OCI-LY3 (cell line): ENCODE measurements around the gene OSTM1.

Experiments
- H2AFZ ChIP-seq: fragments of 200-600, 300-600 bp; shearing (Covaris generic); 2 replicates; pipeline ENCODE4 v1.6.0; 2014; ENCODE audit warnings: antibody characterized with exemption, low read depth, low read length
- H3K27ac ChIP-seq: fragments of 200-600, 300-600 bp; sonication (generic); 2 replicates; pipeline ENCODE4 v1.5.1; 2014; ENCODE audit warnings: mild to moderate bottlenecking, low read length, moderate library complexity, mixed read lengths
- H3K27me3 ChIP-seq: fragments of 200-600, 300-600 bp; sonication (generic); 2 replicates; pipeline ENCODE4 v1.6.1; 2014; ENCODE audit warnings: low read depth, low read length, mixed read lengths
- H3K36me3 ChIP-seq: fragments of 200-600, 300-600 bp; sonication (generic); replicated peaks from 2 replicates; pipeline ENCODE3; 2014; ENCODE audit warnings: low read depth, low read length, mixed read lengths
- H3K4me1 ChIP-seq: fragments of 300-600, 200-600 bp; sonication (generic); 2 replicates; pipeline ENCODE4 v1.6.1; 2014; ENCODE audit warnings: low read length, mixed read lengths
- H3K4me2 ChIP-seq: fragments of 200-600, 300-600 bp; sonication (generic); 2 replicates; pipeline ENCODE4 v1.6.1; 2014; ENCODE audit warnings: low read length, mixed read lengths
- H3K4me3 ChIP-seq: fragments of 300-600, 200-600 bp; sonication (generic); 2 replicates; pipeline ENCODE4 v1.5.1; 2014; ENCODE audit warnings: antibody characterized with exemption, mild to moderate bottlenecking, low read length, moderate library complexity
- H3K79me2 ChIP-seq: fragments of 300-600, 200-600 bp; shearing (Covaris generic); 2 replicates; pipeline ENCODE4 v1.6.1; 2014; ENCODE audit warnings: mild to moderate bottlenecking, low read length, mixed read lengths
- H3K9ac ChIP-seq: fragments of 300-600, 200-600 bp; shearing (Covaris generic); 2 replicates; pipeline ENCODE4 v1.6.0; 2014; ENCODE audit warnings: mild to moderate bottlenecking, low read length, moderate library complexity
- H3K9me3 ChIP-seq: fragments of 200-600, 300-600 bp; shearing (Covaris generic); 2 replicates; pipeline ENCODE4 v1.6.1; 2014; ENCODE audit warnings: low read length, mixed read lengths; ENCODE audit not compliant: insufficient read depth
- H4K20me1 ChIP-seq: fragments of 200-600, 300-600 bp; sonication (generic); 2 replicates; pipeline ENCODE4 v1.6.1; 2016; ENCODE audit warnings: low read length, mixed read lengths; ENCODE audit not compliant: insufficient read depth
- EZH2phosphoT487 ChIP-seq: fragments of 200-600 bp; shearing (Covaris generic); IDR thresholded peaks from 2 replicates; pipeline ENCODE4 v1.6.1; 2018; ENCODE audit warnings: antibody characterized with exemption, mixed run types, low read depth
- TF ChIP-seq, protein P1 (sequence below): fragments of 200-600, 300-600 bp; sonication (generic); IDR thresholded peaks from 2 replicates; pipeline ENCODE4 v1.5.1; 2014; ENCODE audit warnings: antibody characterized with exemption, low read length, low read depth

OSTM1 gene

DNA sequence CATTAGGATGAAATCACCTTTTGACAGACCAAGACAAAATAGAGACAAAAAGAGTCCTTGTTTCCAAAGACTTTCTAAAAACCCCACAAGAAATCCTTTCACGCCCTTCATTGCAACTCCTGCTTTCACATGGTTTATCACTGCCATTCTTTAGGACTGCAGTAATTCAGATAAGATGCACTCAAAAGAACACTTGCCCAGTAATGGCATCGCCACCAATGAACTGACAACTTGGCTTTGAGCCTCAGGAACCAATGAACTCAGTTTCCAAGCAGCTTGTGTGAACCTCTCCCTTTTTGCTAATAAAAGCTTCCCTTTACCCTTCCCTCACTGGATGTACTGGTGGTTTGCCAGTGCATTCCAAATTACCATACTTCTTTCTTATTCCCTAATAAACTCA, 21.8 kb downstream of the OSTM1 start:
- no peaks in the 10 kb centered on the region; the same call in 1 of the 2 replicates for H3K4me1 ChIP-seq
- H3K4me2 ChIP-seq: no peak overlapping the region
- no peaks in the 10 kb centered on the region for H3K9me3 ChIP-seq
- H4K20me1 ChIP-seq: no peaks in the 10 kb centered on the region
- no peak overlapping the region for H2AFZ ChIP-seq
- H3K4me3 ChIP-seq: no peak overlapping the region
- no peaks in the 10 kb centered on the region for H3K79me2 ChIP-seq
- no peaks in the 10 kb centered on the region for H3K36me3 ChIP-seq
- no peak overlapping the region for H3K27ac ChIP-seq
- TF ChIP-seq EZH2phosphoT487: no peak
- TF ChIP-seq, protein P1, sequence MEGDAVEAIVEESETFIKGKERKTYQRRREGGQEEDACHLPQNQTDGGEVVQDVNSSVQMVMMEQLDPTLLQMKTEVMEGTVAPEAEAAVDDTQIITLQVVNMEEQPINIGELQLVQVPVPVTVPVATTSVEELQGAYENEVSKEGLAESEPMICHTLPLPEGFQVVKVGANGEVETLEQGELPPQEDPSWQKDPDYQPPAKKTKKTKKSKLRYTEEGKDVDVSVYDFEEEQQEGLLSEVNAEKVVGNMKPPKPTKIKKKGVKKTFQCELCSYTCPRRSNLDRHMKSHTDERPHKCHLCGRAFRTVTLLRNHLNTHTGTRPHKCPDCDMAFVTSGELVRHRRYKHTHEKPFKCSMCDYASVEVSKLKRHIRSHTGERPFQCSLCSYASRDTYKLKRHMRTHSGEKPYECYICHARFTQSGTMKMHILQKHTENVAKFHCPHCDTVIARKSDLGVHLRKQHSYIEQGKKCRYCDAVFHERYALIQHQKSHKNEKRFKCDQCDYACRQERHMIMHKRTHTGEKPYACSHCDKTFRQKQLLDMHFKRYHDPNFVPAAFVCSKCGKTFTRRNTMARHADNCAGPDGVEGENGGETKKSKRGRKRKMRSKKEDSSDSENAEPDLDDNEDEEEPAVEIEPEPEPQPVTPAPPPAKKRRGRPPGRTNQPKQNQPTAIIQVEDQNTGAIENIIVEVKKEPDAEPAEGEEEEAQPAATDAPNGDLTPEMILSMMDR: no peak
- no peaks in the 10 kb centered on the region for H3K27me3 ChIP-seq
- H3K9ac ChIP-seq: no peak overlapping the region

GRCh38 chr6:108051481-108051880, 23.1 kb downstream of the OSTM1 start:
- H3K4me2 ChIP-seq: no peak overlapping the region
- no peaks in the 10 kb centered on the region; the same call in 1 of the 2 replicates for H3K4me1 ChIP-seq
- H3K27ac ChIP-seq: no peak overlapping the region
- H3K9ac ChIP-seq: no peak overlapping the region
- no peak overlapping the region for H2AFZ ChIP-seq
- H4K20me1 ChIP-seq: no peaks in the 10 kb centered on the region
- no peaks in the 10 kb centered on the region for H3K36me3 ChIP-seq
- H3K79me2 ChIP-seq: no peaks in the 10 kb centered on the region
- no peak overlapping the region for H3K4me3 ChIP-seq
- H3K27me3 ChIP-seq: no peaks in the 10 kb centered on the region
- no peaks in the 10 kb centered on the region for H3K9me3 ChIP-seq
- TF ChIP-seq, protein P1: no peak
- TF ChIP-seq EZH2phosphoT487: no peak

DNA sequence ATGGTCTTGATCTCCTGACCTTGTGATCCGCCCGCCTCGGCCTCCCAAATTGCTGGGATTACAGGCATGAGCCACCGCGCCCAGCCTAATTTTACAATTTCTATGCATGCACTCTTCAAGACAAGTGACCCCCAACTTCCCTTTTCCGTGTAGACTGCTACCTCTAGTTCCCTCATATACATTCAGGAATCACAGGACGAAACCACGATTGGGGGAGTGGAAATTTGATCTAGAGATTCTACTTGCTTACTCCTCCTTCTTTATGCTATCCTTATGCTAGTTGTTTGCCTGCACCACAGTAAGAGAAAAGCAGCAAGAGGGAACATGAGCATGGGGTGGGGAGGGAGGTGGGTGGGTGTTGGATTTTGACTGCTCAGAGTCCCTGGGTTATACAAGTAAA, 34.9 kb downstream of the OSTM1 start:
- no peaks in the 10 kb centered on the region for H3K79me2 ChIP-seq
- no peak overlapping the region for H3K4me2 ChIP-seq
- no peaks in the 10 kb centered on the region for H3K36me3 ChIP-seq
- no peak overlapping the region for H3K27ac ChIP-seq
- H3K9me3 ChIP-seq: no peaks in the 10 kb centered on the region
- H3K27me3 ChIP-seq: no peaks in the 10 kb centered on the region
- H2AFZ ChIP-seq: no peak overlapping the region
- H3K9ac ChIP-seq: no peak overlapping the region
- no peak overlapping the region for H3K4me3 ChIP-seq
- TF ChIP-seq, protein P1: no peak
- no peak for TF ChIP-seq EZH2phosphoT487
- no peaks in the 10 kb centered on the region for H4K20me1 ChIP-seq
- H3K4me1 ChIP-seq: peaks cover 19% of the 10 kb centered on the region

DNA sequence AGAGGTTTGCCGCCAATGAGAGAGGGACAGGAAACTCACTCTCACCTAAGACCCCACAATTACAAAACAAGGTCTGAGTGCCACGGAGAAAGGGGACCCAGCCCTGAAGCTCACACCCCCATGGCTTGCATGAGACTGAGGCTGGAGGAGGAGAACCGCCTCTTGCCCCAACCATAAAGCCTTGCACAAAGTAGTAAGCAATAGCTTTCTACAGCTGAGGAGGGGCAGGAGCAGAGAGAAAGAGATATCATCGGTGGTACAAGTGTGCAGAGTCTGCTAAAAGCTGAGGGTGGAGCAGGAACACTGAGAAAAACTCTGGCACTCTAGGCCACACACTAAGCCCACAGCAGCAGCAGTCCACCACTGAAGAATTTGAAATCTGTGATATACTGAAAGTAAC, 37.7 kb downstream of the OSTM1 start:
- Histone ChIP-seq H3K4me2 (peak overlapping the region; percentile 70), H2AFZ (peak overlapping the region; percentile 43; the same call in 1 of the 2 replicates), H3K79me2 (no peaks in the 10 kb centered on the region), H3K36me3 (no peaks in the 10 kb centered on the region), H3K4me1 (peaks cover 15% of the 10 kb centered on the region), H3K9ac (peak overlapping the region; percentile 27; the same call in 1 of the 2 replicates), H3K27ac (peak overlapping the region; percentile 66), H3K27me3 (no peaks in the 10 kb centered on the region), H4K20me1 (no peaks in the 10 kb centered on the region), H3K9me3 (no peaks in the 10 kb centered on the region), H3K4me3 (peak overlapping the region; percentile 47)
- no peak for TF ChIP-seq EZH2phosphoT487
- TF ChIP-seq, protein P1: no peak
